Memory B cell (primary cell): ENCODE results near the gene SH3BGRL2.
A peak's percentile ranks its signal among the peaks of the same experiment; 100 is the strongest.
"Not testable (repeated sequence)": the region's sequence is repeated elsewhere in the genome, so short reads cannot be mapped to it uniquely, and the experiment has no call there.

Experiments
- ATAC-seq: fragments of 150-1000 bp; cut with Tn5 transposase; 2 replicates; pipeline ENCODE4 v1.10.0; 2021; ENCODE audit warnings: low read depth, mild to moderate bottlenecking, moderate library complexity
- DNase-seq, 2 donors: peaks; one replicate each; pipeline ENCODE4 v3.0.0; 2022; ENCODE audit warnings: low spot score in 2 of 2
- H3K27ac Mint-ChIP-seq: one replicate; pipeline ENCODE4 v1.8.0; 2022; ENCODE audit warnings: mild to moderate bottlenecking, moderate library complexity, mixed read lengths
- H3K27me3 Mint-ChIP-seq: one replicate; pipeline ENCODE4 v1.8.0; 2022; ENCODE audit warnings: mixed read lengths
- H3K36me3 Mint-ChIP-seq: one replicate; pipeline ENCODE4 v1.8.0; 2022; ENCODE audit warnings: mild to moderate bottlenecking, mixed read lengths
- H3K4me1 Mint-ChIP-seq: one replicate; pipeline ENCODE4 v1.8.0; 2022; ENCODE audit warnings: mixed read lengths
- H3K4me3 Mint-ChIP-seq: one replicate; pipeline ENCODE4 v1.8.0; 2022; ENCODE audit warnings: mild to moderate bottlenecking, moderate library complexity, mixed read lengths
- H3K9me3 Mint-ChIP-seq: one replicate; pipeline ENCODE4 v1.8.0; 2022; ENCODE audit warnings: mixed read lengths

The SH3BGRL2 gene

GRCh38 chr6:79649016-79649415 lies 17.9 kb downstream of the SH3BGRL2 start:
- Mint-ChIP-seq H3K4me1 (no peaks in the 10 kb centered on the region), H3K4me3 (no peak overlapping the region), H3K9me3 (peaks cover 1% of the 10 kb centered on the region), H3K36me3 (no peaks in the 10 kb centered on the region), H3K27me3 (peaks cover 4% of the 10 kb centered on the region), H3K27ac (no peak overlapping the region)
- DNase-seq: no peak
- ATAC-seq: no peak

DNA sequence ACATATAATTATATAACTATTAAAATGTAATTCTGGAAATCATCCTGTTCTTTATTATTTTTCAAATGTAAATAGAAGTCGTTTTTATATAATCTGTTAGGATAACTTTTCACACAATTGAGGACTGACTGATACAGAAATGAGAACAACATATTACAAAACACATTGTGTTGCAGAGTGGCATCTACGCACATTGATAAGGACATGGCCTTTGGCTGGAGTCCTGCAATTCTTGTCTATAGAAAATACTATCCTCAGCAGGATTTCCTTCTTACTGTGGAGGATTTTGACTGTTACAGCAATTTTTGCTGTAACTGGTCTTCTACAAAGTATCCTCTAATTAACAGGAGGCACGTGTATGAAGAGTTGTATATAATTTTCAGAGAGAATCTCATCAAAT lies 19.8 kb downstream of the SH3BGRL2 start:
- Mint-ChIP-seq H3K36me3 (no peaks in the 10 kb centered on the region), H3K4me3 (no peak overlapping the region), H3K9me3 (peaks cover 1% of the 10 kb centered on the region), H3K27ac (no peak overlapping the region), H3K27me3 (peaks cover 3% of the 10 kb centered on the region), H3K4me1 (no peaks in the 10 kb centered on the region)
- ATAC-seq (no peak), DNase-seq (no peak)

GRCh38 chr6:79656134-79656533 lies 25.0 kb downstream of the SH3BGRL2 start:
- Mint-ChIP-seq H3K27ac (no peak overlapping the region), H3K4me3 (no peak overlapping the region), H3K27me3 (no peaks in the 10 kb centered on the region), H3K36me3 (no peaks in the 10 kb centered on the region), H3K9me3 (peaks cover 5% of the 10 kb centered on the region), H3K4me1 (no peaks in the 10 kb centered on the region)
- ATAC-seq: no peak
- no peak for DNase-seq

DNA sequence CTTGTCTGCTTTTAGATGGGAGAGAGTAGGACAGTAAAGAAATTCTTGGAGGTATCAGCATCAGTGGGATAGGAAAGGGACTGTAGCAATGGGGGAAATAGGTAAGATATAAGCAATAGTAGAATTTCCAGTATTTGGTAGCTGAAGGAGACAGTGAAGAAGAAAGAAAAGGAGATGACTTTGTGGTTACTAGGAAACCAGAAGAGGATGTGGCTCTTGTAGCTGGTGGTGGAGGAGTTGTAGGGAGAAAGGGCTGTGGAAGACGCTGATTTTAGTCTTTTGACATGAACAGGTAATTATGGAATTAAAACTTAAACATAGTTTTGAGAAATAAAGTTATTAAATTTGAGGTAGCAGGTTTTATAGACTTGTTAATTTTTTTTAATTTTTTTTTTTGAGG lies 26.1 kb downstream of the SH3BGRL2 start:
- Mint-ChIP-seq H3K27ac (no peak overlapping the region), H3K4me1 (no peaks in the 10 kb centered on the region), H3K9me3 (peaks cover 5% of the 10 kb centered on the region), H3K4me3 (no peak overlapping the region), H3K27me3 (peaks cover 2% of the 10 kb centered on the region), H3K36me3 (no peaks in the 10 kb centered on the region)
- no peak for DNase-seq
- no peak for ATAC-seq

GRCh38 chr6:79663655-79664054 lies 32.5 kb downstream of the SH3BGRL2 start:
- not testable (repeated sequence) for H3K36me3 Mint-ChIP-seq, H3K27ac Mint-ChIP-seq, H3K27me3 Mint-ChIP-seq, H3K9me3 Mint-ChIP-seq, H3K4me3 Mint-ChIP-seq, DNase-seq, ATAC-seq, H3K4me1 Mint-ChIP-seq

- Mint-ChIP-seq H3K27ac (no peak overlapping the region), H3K36me3 (peaks cover 2% of the 10 kb centered on the region), H3K9me3 (no peaks in the 10 kb centered on the region), H3K4me3 (no peak overlapping the region), H3K4me1 (no peaks in the 10 kb centered on the region), H3K27me3 (peaks cover 11% of the 10 kb centered on the region)
- DNase-seq (no peak), ATAC-seq (no peak)
Measured at GRCh38 chr6:79665725-79666551, 34.8 kb downstream of the SH3BGRL2 start.

GRCh38 chr6:79666634-79667033 lies 35.5 kb downstream of the SH3BGRL2 start:
- peaks cover 4% of the 10 kb centered on the region for H3K4me1 Mint-ChIP-seq
- ATAC-seq (no peak), DNase-seq (no peak)
- no peak overlapping the region for H3K4me3 Mint-ChIP-seq
- H3K27ac Mint-ChIP-seq: no peak overlapping the region
- H3K27me3 Mint-ChIP-seq: peaks cover 11% of the 10 kb centered on the region
- no peaks in the 10 kb centered on the region for H3K9me3 Mint-ChIP-seq
- H3K36me3 Mint-ChIP-seq: peaks cover 2% of the 10 kb centered on the region

- Mint-ChIP-seq H3K27me3 (peaks cover 3% of the 10 kb centered on the region), H3K4me1 (peaks cover 11% of the 10 kb centered on the region), H3K27ac (no peak overlapping the region), H3K36me3 (no peaks in the 10 kb centered on the region), H3K9me3 (no peaks in the 10 kb centered on the region), H3K4me3 (no peak overlapping the region)
- ATAC-seq (no peak), DNase-seq (no peak)
Measured at GRCh38 chr6:79668381-79668780, 37.3 kb downstream of the SH3BGRL2 start.

DNA sequence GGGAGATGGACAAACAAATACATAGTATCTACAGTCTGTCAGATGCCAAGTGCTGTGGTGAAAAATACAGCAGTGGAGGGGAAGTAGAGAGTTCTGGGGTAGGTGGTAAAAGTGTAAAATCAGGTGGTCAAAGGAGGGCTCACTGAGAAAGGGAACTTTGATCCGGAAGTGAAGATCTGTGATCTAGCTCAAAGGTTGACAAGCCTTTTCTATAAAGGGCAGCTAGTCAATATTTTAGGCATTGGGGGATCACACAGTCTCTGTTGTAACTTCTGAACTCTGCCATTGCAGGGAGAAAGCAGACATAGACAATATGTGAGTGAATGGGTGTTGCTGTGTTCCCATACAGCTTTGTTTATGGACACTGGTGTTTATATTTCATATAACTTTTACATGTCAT lies 38.6 kb downstream of the SH3BGRL2 start:
- H3K4me3 Mint-ChIP-seq: no peak overlapping the region
- H3K27ac Mint-ChIP-seq: no peak overlapping the region
- no peaks in the 10 kb centered on the region for H3K9me3 Mint-ChIP-seq
- peaks cover 1% of the 10 kb centered on the region for H3K27me3 Mint-ChIP-seq
- peaks cover 11% of the 10 kb centered on the region for H3K4me1 Mint-ChIP-seq
- ATAC-seq (no peak), DNase-seq (no peak)
- H3K36me3 Mint-ChIP-seq: no peaks in the 10 kb centered on the region

DNA sequence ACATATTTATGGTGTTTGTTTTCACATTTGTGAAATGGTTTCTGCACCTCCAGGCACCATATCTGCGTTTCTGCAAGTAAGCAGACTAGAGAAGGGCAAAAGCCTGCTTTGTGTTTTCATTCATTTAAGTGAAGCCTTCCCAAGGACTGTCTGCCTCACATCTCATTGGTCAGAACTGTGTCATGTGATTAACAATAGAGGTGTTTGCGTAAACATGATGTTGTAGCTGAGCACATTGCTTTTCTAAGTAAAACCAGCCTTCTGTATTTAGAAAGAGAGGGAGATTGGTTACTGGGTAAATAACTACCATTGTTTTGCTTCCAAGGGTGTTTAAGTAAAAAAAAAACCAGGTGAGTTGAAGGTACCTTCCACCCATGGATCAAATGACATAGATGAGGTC lies 39.7 kb downstream of the SH3BGRL2 start:
- H3K4me1 Mint-ChIP-seq: peaks cover 11% of the 10 kb centered on the region
- ATAC-seq: no peak
- H3K27me3 Mint-ChIP-seq: peaks cover 1% of the 10 kb centered on the region
- DNase-seq: no peak
- H3K36me3 Mint-ChIP-seq: no peaks in the 10 kb centered on the region
- H3K4me3 Mint-ChIP-seq: no peak overlapping the region
- H3K9me3 Mint-ChIP-seq: peaks cover 5% of the 10 kb centered on the region
- no peak overlapping the region for H3K27ac Mint-ChIP-seq

DNA sequence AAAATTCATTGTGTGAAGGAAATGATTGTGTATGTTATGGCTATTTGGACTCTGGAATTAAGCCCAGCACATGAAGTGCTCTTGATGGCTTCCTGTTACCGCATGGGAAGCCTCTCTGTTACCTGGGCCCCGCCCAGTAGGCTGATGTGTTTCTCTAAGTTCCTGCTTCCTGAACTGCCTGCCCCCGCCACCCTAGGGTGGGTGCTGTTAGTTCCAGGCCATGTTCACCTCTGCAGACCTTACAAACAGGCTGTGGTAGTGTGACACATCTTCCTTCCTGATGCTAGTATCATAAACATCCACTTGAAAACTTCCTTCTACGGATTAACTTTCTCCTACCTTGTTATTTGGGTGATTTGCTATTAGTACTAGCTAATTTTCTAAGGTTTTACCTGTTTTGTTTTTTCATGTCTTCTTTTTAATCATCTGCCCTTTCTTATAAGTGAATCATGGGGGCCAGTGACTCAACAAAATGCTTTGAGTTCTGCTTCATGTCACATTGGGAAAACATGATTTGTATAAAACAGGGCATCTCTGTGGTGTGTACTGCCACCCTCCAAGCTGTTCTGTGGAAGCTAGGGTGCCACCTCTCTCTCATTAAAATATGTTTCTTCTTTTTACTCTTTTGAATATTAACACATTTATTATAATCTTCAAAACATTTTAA lies 40.6 kb downstream of the SH3BGRL2 start:
- DNase-seq (no peak), ATAC-seq (peak; percentile 27)
- peaks cover 8% of the 10 kb centered on the region for H3K9me3 Mint-ChIP-seq
- no peak overlapping the region for H3K4me3 Mint-ChIP-seq
- peaks cover 13% of the 10 kb centered on the region for H3K4me1 Mint-ChIP-seq
- H3K36me3 Mint-ChIP-seq: peaks cover 2% of the 10 kb centered on the region
- H3K27ac Mint-ChIP-seq: peak overlapping the region; percentile 22
- H3K27me3 Mint-ChIP-seq: peaks cover 5% of the 10 kb centered on the region

DNA sequence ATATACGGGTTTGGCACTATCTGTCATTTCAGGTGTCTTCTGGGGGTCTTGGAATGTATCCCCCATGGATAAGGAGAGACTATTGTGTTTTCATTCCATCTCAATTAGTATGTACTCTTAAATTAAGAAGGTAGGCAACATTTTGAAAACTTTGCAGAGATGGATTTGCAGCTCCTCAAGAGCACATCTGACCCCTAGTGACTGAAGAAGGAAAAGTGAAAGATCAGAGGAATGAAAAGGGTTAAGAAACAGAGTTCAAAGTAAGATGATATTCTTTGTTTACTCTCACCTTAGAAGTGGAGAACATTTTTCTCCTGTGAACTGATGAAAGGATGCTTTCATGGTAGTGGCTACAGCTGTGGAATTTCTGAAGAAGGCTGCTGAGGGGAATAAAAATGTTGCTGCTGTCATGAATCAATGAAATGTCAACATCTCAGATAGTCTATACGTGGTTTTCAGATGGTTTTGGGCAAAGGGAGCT lies 41.5 kb downstream of the SH3BGRL2 start:
- Mint-ChIP-seq H3K9me3 (peaks cover 8% of the 10 kb centered on the region), H3K36me3 (peaks cover 2% of the 10 kb centered on the region), H3K27me3 (peaks cover 5% of the 10 kb centered on the region), H3K4me1 (peaks cover 13% of the 10 kb centered on the region), H3K27ac (no peak overlapping the region), H3K4me3 (no peak overlapping the region)
- no peak for ATAC-seq
- no peak for DNase-seq

DNA sequence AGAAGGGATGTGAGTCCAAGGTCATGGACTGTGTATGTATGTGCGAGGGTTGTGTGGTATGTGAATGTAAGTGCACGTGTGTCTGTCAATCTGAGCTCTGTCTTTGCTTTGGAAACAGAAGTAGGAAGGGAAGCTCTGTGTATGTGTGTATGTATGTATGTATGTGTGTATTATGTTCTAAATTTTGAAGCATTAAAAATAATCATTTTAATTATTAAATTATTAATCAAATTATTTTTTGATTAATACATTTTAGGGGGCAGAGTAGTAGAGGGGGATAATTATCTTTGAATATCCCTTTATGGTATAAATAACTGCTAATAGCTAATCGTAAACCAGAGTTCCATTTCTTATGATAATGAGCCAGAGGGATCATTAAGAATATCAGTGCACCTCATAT lies 42.8 kb downstream of the SH3BGRL2 start:
- H3K27ac Mint-ChIP-seq: no peak overlapping the region
- ATAC-seq: no peak

DNA sequence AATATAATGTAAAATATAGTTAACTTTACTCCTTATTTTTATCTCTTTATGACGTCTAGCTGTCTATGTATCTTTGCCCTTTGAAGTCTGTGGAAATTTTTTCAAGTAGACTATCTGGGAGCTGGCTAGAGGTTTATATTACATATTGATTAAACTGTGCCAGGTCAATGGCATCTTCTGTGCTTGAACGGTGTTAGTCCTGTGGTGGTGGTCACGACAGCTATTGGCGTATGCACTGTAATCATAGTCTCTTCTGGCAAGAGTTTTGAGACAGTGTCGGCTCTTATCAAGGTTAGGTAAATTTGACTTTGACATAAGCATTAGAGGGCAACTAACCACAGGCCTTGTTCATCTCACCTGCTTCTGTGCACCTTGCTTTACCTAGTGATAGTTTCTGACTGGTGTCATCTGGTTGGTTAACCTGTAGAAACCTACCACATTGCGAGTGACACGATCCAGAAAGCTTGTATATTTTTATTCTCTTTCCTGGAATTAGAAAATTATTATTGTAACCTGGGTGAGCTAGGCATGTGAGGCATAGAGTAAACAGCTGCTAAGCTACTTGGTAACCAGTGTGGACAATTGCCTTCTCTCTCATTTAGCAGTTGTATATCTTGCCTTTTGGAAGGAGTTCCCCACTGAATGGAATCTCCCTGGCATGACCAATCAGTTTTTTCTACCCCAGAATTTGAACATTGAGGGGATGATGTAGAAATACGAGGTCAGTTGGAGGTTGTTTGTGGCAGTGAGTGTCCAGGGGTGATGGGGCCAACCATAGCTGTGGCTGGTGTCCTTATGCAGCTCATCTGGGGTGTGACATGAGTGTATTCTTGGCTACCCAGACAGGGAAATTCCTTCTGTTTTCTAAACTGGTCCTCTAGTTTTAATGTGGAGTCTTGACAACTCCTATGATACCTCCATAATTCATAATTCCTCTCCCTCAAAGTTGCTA lies 45.9 kb downstream of the SH3BGRL2 start:
- DNase-seq (no peak), ATAC-seq (no peak)
- H3K9me3 Mint-ChIP-seq: peaks cover 8% of the 10 kb centered on the region
- no peak overlapping the region for H3K4me3 Mint-ChIP-seq
- peaks cover 3% of the 10 kb centered on the region for H3K27me3 Mint-ChIP-seq
- no peak overlapping the region for H3K27ac Mint-ChIP-seq
- peaks cover 2% of the 10 kb centered on the region for H3K36me3 Mint-ChIP-seq
- H3K4me1 Mint-ChIP-seq: peaks cover 6% of the 10 kb centered on the region

More for the DNA sequence above, 42.8 kb downstream of the SH3BGRL2 start:
- Mint-ChIP-seq H3K36me3 (peaks cover 2% of the 10 kb centered on the region), H3K27me3 (peaks cover 4% of the 10 kb centered on the region), H3K4me3 (no peak overlapping the region), H3K4me1 (peaks cover 13% of the 10 kb centered on the region), H3K9me3 (peaks cover 8% of the 10 kb centered on the region)
- no peak for DNase-seq
